H9 (cell line): ENCODE measurements around the gene FLT1. TPM values are rescaled to one million over a fixed set of nuclear protein-coding genes. Genes with fewer than 3 reads are reported as not detected.

Source experiments
- DNase-seq: peaks from one replicate; pipeline ENCODE4 v3.0.0-alpha.2; 2017
- H2AFZ ChIP-seq: one replicate; pipeline ENCODE4 v1.6.1; 2013; ENCODE audit warnings: mild to moderate bottlenecking, low read length, control low read depth, moderate library complexity
- H2AK5ac ChIP-seq: 2 replicates; pipeline ENCODE4 v1.6.1; 2013; ENCODE audit warnings: low read length, control low read depth, mixed read lengths; ENCODE audit not compliant: insufficient read length
- H2BK120ac ChIP-seq: one replicate; pipeline ENCODE4 v1.6.1; 2013; ENCODE audit warnings: low read depth, mild to moderate bottlenecking, low read length, control low read depth, inconsistent platforms; ENCODE audit not compliant: poor library complexity, severe bottlenecking
- H2BK12ac ChIP-seq: 2 replicates; pipeline ENCODE4 v1.6.1; 2013; ENCODE audit warnings: low read length, control low read depth, mixed read lengths, low read depth; ENCODE audit not compliant: insufficient read length
- H2BK15ac ChIP-seq: 2 replicates; pipeline ENCODE4 v1.6.1; 2013; ENCODE audit warnings: low read depth, low read length, control low read depth
- H2BK20ac ChIP-seq: one replicate; pipeline ENCODE4 v1.6.1; 2013; ENCODE audit warnings: low read depth, mild to moderate bottlenecking, low read length, control low read depth, inconsistent platforms; ENCODE audit not compliant: poor library complexity, severe bottlenecking
- H2BK5ac ChIP-seq: 2 replicates; pipeline ENCODE4 v1.6.1; 2013; ENCODE audit warnings: low read length, control low read depth, mixed read lengths; ENCODE audit not compliant: insufficient read length
- H3K14ac ChIP-seq: 2 replicates; pipeline ENCODE4 v1.6.1; 2013; ENCODE audit warnings: low read length, control low read depth; ENCODE audit not compliant: insufficient read depth
- H3K18ac ChIP-seq: 2 replicates; pipeline ENCODE4 v1.6.1; 2013; ENCODE audit warnings: low read depth, mild to moderate bottlenecking, mixed read lengths, low read length, control low read depth; ENCODE audit not compliant: insufficient read length
- H3K23ac ChIP-seq: 2 replicates; pipeline ENCODE4 v1.6.1; 2013; ENCODE audit warnings: low read length, control low read depth, mixed read lengths, low read depth; ENCODE audit not compliant: insufficient read length
- H3K23me2 ChIP-seq: 2 replicates; pipeline ENCODE4 v1.6.1; 2013; ENCODE audit warnings: low read depth, mild to moderate bottlenecking, mixed read lengths, low read length, control low read depth; ENCODE audit not compliant: insufficient read length, poor library complexity, severe bottlenecking
- H3K27ac ChIP-seq: 2 replicates; pipeline ENCODE4 v1.5.1; 2013; ENCODE audit warnings: low read length, control low read depth, mixed read lengths, low read depth; ENCODE audit not compliant: insufficient read length
- H3K27me3 ChIP-seq: 2 replicates; pipeline ENCODE4 v1.6.1; 2013; ENCODE audit warnings: low read length, control low read depth, inconsistent platforms; ENCODE audit not compliant: insufficient read depth
- H3K4ac ChIP-seq: 2 replicates; pipeline ENCODE4 v1.6.1; 2013; ENCODE audit warnings: low read depth, mild to moderate bottlenecking, control low read depth, inconsistent platforms, low read length, moderate library complexity
- H3K4me1 ChIP-seq: 2 replicates; pipeline ENCODE4 v1.6.1; 2013; ENCODE audit warnings: low read length, control low read depth, inconsistent platforms; ENCODE audit not compliant: insufficient read depth
- H3K4me2 ChIP-seq: 2 replicates; pipeline ENCODE4 v1.6.1; 2013; ENCODE audit warnings: low read length, control low read depth, mixed read lengths; ENCODE audit not compliant: insufficient read length, insufficient read depth
- H3K56ac ChIP-seq: 2 replicates; pipeline ENCODE4 v1.6.1; 2013; ENCODE audit warnings: low read depth, mild to moderate bottlenecking, mixed read lengths, low read length, control low read depth; ENCODE audit not compliant: insufficient read length
- H3K79me1 ChIP-seq: 2 replicates; pipeline ENCODE4 v1.6.1; 2013; ENCODE audit warnings: low read depth, mild to moderate bottlenecking, moderate library complexity, low read length, control low read depth, inconsistent platforms; ENCODE audit not compliant: insufficient read depth, poor library complexity, severe bottlenecking
- H3K79me2 ChIP-seq: 2 replicates; pipeline ENCODE4 v1.6.1; 2013; ENCODE audit warnings: low read length, control low read depth, inconsistent platforms; ENCODE audit not compliant: insufficient read depth
- H3K9ac ChIP-seq: 2 replicates; pipeline ENCODE4 v1.6.1; 2013; ENCODE audit warnings: low read length, control low read depth, mixed read lengths; ENCODE audit not compliant: insufficient read length; ENCODE audit errors: extremely low read depth
- H3K9me3 ChIP-seq: one replicate; pipeline ENCODE4 v1.6.1; 2013; ENCODE audit warnings: low read depth, low read length, inconsistent platforms; ENCODE audit not compliant: control insufficient read depth
- H3T11ph ChIP-seq: one replicate; pipeline ENCODE4 v1.6.1; 2013; ENCODE audit warnings: mild to moderate bottlenecking, low read length, control low read depth, inconsistent platforms
- H4K20me1 ChIP-seq: one replicate; pipeline ENCODE4 v1.6.1; 2013; ENCODE audit not compliant: control insufficient read depth, insufficient read length, insufficient read depth
- H4K5ac ChIP-seq: 2 replicates; pipeline ENCODE4 v1.6.1; 2013; ENCODE audit warnings: low read depth, mild to moderate bottlenecking, mixed read lengths, low read length, control low read depth; ENCODE audit not compliant: insufficient read length
- H4K8ac ChIP-seq: replicated peaks from 2 replicates; pipeline ENCODE4 v1.6.1; 2013; ENCODE audit warnings: low read length, control low read depth, mixed read lengths, low read depth; ENCODE audit not compliant: insufficient read length
- H4K91ac ChIP-seq: 2 replicates; pipeline ENCODE4 v1.6.1; 2013; ENCODE audit warnings: low read depth, mild to moderate bottlenecking, moderate library complexity, mixed read lengths, low read length, control low read depth; ENCODE audit not compliant: insufficient read length
- H3K27ac Mint-ChIP-seq, 3 experiments: 2 replicates in 2 of 3; 3 replicates in 1 of 3; pipeline ENCODE4 v1.8.0; 2020 to 2021; ENCODE audit warnings: mixed read lengths in 3 of 3, mild to moderate bottlenecking in 1 of 3, moderate library complexity in 1 of 3
- H3K27me3 Mint-ChIP-seq: 2 replicates; pipeline ENCODE4 v1.8.0; 2021; ENCODE audit warnings: low read depth, mild to moderate bottlenecking, moderate library complexity, mixed read lengths
- H3K36me3 Mint-ChIP-seq, 3 experiments: 2 replicates in 2 of 3; 3 replicates in 1 of 3; pipeline ENCODE4 v1.8.0; 2020 to 2021; ENCODE audit warnings: low read depth in 3 of 3, mixed read lengths in 3 of 3; ENCODE audit not compliant: insufficient read depth in 1 of 3
- H3K4me1 Mint-ChIP-seq, 2 experiments: 2 replicates each; pipeline ENCODE4 v1.8.0; 2020; ENCODE audit warnings: mixed read lengths in 2 of 2
- H3K4me3 Mint-ChIP-seq, 2 experiments: 2 replicates in 1 of 2; 3 replicates in 1 of 2; pipeline ENCODE4 v1.8.0; 2020 to 2021; ENCODE audit warnings: mild to moderate bottlenecking in 2 of 2, mixed read lengths in 2 of 2, moderate library complexity in 1 of 2
- H3K9me3 Mint-ChIP-seq, 2 experiments: 2 replicates in 1 of 2; 3 replicates in 1 of 2; pipeline ENCODE4 v1.8.0; 2020; ENCODE audit warnings: mild to moderate bottlenecking in 2 of 2, mixed read lengths in 2 of 2, moderate library complexity in 1 of 2
- CTCF ChIP-seq: fragments of 200-600 bp; sonication (generic); conservative IDR thresholded peaks from 3 replicates; pipeline ENCODE4 v1.8.0; 2021; ENCODE audit warnings: antibody characterized with exemption, mild to moderate bottlenecking
- WGBS: extraction: QIAGEN DNeasy Blood & Tissue Kit; methylation state at CpG from one replicate; pipeline ENCODE4 v1.1.7; 2013; ENCODE audit warnings: missing lambda C conversion rate, low lambda C conversion rate, mixed read lengths; ENCODE audit not compliant: insufficient read length; ENCODE audit errors: extremely low coverage; 5-methylcytosine and 5-hydroxymethylcytosine counted together
- total RNA-seq: library from RNA; stranded (reverse); gene quantifications from 2 replicates; pipeline ENCODE4 v1.2.1, GENCODE V29; 2021

Gene FLT1
- total RNA-seq, 1 experiment from 2014 or later, result 84.1 TPM

GRCh38 chr13:28301839-28302238 lies 193.1 kb downstream of the FLT1 start:
- Histone ChIP-seq H3K9me3 (no peaks in the 10 kb centered on the region), H3K79me1 (no peaks in the 10 kb centered on the region), H2BK120ac (no peak overlapping the region), H4K8ac (no peak overlapping the region), H4K5ac (no peak overlapping the region), H4K20me1 (no peaks in the 10 kb centered on the region), H3K14ac (no peak overlapping the region), H2AFZ (no peak overlapping the region), H3K23ac (no peak overlapping the region), H3K9ac (no peak overlapping the region), H3K27ac (no peak overlapping the region), H3T11ph (no peak overlapping the region), H3K79me2 (no peaks in the 10 kb centered on the region), H3K4ac (no peak overlapping the region), H3K18ac (no peak overlapping the region), H2BK15ac (no peak overlapping the region), H3K4me2 (no peak overlapping the region), H2BK12ac (no peak overlapping the region), H4K91ac (no peak overlapping the region), H3K27me3 (no peaks in the 10 kb centered on the region), H3K4me1 (peaks cover 5% of the 10 kb centered on the region; the same call in 1 of the 2 replicates), H3K56ac (no peak overlapping the region), H3K23me2 (no peaks in the 10 kb centered on the region), H2BK20ac (no peak overlapping the region), H2AK5ac (no peak overlapping the region), H2BK5ac (no peak overlapping the region)
- Mint-ChIP-seq H3K27me3 (no peaks in the 10 kb centered on the region; the same call in 1 of the 2 replicates), H3K4me3 (peak overlapping the region in 1 of 2 experiments; percentile 19; a peak in 1 of 5 replicates), H3K36me3 (peaks cover 16 to 24% (median 21%) of the 10 kb centered on the region in 3 experiments; a peak in 6 of 7 replicates), H3K4me1 (peaks cover 45 to 51% of the 10 kb centered on the region in 2 experiments), H3K27ac (peak overlapping the region in 1 of 3 experiments; percentile 4; a peak in 2 of 7 replicates), H3K9me3 (no peaks in the 10 kb centered on the region; a peak in 1 of 5 replicates)
- no CpG with 5 or more reads among the region's 4 CpGs for WGBS
- no peak for DNase-seq
- no peak for TF ChIP-seq CTCF
